Muscle of leg (tissue), 11 donors: ENCODE measurements around the gene ATP1A1. TPM values are rescaled to one million over a fixed set of nuclear protein-coding genes. Genes with fewer than 3 reads are reported as not detected.
A peak's percentile ranks its signal among the peaks of the same experiment; 100 is the strongest.

ENCODE experiments used
- DNase-seq: peaks from one replicate; pipeline ENCODE4 v3.0.0; 2013
- H3K27ac ChIP-seq: one replicate; pipeline ENCODE4 v1.5.1; 2013; ENCODE audit warnings: mild to moderate bottlenecking, low read length, control low read depth
- H3K27me3 ChIP-seq: one replicate; pipeline ENCODE4 v1.6.1; 2013; ENCODE audit warnings: low read length; ENCODE audit not compliant: control insufficient read depth, insufficient read depth
- H3K36me3 ChIP-seq: one replicate; pipeline ENCODE4 v1.6.1; 2013; ENCODE audit warnings: low read length; ENCODE audit not compliant: control insufficient read depth, insufficient read depth
- H3K4me1 ChIP-seq: one replicate; pipeline ENCODE4 v1.6.1; 2013; ENCODE audit warnings: low read length; ENCODE audit not compliant: control insufficient read depth, insufficient read depth
- H3K4me3 ChIP-seq: one replicate; pipeline ENCODE4 v1.5.1; 2013; ENCODE audit warnings: low read length, control low read depth
- H3K9me3 ChIP-seq: replicated peaks from 2 replicates; pipeline ENCODE4 v1.6.1; 2013; ENCODE audit warnings: low read depth, low read length; ENCODE audit not compliant: control insufficient read depth
- WGBS: methylation state at CpG from one replicate; pipeline ENCODE4 v1.1.5; 2013; ENCODE audit warnings: missing lambda C conversion rate; ENCODE audit not compliant: insufficient coverage; 5-methylcytosine and 5-hydroxymethylcytosine counted together
- polyA plus RNA-seq, 8 donors: library from polyadenylated mRNA; unstranded; fragments of 120-200 nt; gene quantifications; one replicate each; pipeline versions ENCODE4 v1.2.1 to v1.2.3, GENCODE V29; 2013; ENCODE audit warnings: inconsistent platforms in 1 of 8, low replicate concordance in 1 of 8; ENCODE audit not compliant: insufficient read length in 8 of 8, insufficient read depth in 1 of 8
- total RNA-seq: library from RNA; stranded (reverse); fragments of 120-200 nt; gene quantifications from one replicate; pipeline ENCODE4 v1.2.4, GENCODE V29; 2013

Gene ATP1A1
- total and polyA plus RNA-seq, 9 donors, result 50.6 to 151 (median 136) TPM

DNA sequence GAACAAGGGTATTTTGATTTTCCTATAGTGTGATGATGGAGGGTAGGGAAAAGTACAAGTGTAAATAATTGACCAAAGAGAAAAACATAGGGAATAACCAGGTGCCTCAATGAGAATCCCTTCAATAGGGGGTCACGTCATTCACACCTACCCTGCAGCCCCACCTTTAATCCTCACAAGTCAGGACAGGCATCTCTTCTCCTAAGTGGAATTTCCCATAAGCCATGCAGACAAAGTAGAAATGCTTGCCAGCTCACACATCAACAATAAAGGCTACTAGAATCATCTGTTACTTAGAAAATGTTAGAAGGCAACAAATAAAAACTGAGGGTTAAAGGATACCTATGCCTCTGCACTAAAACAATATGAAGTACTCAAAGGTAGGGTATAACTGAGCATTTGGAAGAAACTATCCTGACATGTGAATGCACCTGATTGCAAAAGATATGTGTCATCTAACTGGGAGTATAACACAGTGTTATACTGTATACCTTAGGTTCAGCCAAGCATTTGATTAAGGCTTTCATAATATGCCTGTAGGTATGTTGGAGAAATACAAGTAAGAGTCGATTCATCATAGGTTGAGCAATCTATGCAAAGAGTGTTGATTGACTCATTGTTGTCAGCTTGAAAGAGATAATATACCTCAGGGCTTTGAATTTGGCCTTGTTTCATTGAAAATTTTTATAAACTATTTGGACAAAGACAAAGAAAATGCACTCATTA lies 32.4 kb upstream of the ATP1A1 start:
- no peaks in the 10 kb centered on the region for H3K27me3 ChIP-seq
- 60% methylated on average over 1 of the region's 2 CpGs for WGBS
- no peaks in the 10 kb centered on the region for H3K36me3 ChIP-seq
- H3K4me3 ChIP-seq, result no peak overlapping the region
- DNase-seq, result no peak
- H3K9me3 ChIP-seq, result no peaks in the 10 kb centered on the region
- no peak overlapping the region for H3K27ac ChIP-seq
- H3K4me1 ChIP-seq, result peaks cover 2% of the 10 kb centered on the region

DNA sequence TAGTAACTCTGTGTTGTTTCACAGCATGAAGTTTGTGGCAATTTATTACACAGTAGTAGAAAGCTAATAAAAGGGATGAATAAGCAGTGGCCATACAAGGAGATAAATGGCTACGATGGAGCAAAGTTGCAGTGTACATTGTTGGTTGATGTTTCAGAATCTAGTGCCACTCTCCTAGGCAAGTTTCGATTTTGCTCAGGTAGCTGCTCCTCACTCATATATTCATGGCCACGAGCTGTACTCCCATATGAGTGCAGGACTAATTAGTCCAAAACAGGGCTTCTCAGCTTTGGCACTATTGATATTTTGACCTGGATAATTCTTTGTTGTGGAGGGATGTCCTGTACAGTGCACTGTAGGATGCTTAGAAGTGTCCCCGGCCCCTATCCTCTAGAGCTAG lies 30.0 kb upstream of the ATP1A1 start:
- Histone ChIP-seq H3K4me3 (no peak overlapping the region), H3K27ac (no peak overlapping the region), H3K27me3 (no peaks in the 10 kb centered on the region), H3K9me3 (no peaks in the 10 kb centered on the region), H3K4me1 (peaks cover 6% of the 10 kb centered on the region), H3K36me3 (no peaks in the 10 kb centered on the region)
- WGBS, result 100% methylated on average over 1 of the region's 4 CpGs
- DNase-seq, result no peak

GRCh38 chr1:116345011-116345410 lies 28.0 kb upstream of the ATP1A1 start:
- no CpG with 5 or more reads among the region's 1 CpG for WGBS
- DNase-seq, result no peak
- Histone ChIP-seq H3K27ac (no peak overlapping the region), H3K36me3 (no peaks in the 10 kb centered on the region), H3K27me3 (no peaks in the 10 kb centered on the region), H3K9me3 (no peaks in the 10 kb centered on the region), H3K4me1 (peaks cover 6% of the 10 kb centered on the region), H3K4me3 (no peak overlapping the region)

- no peak overlapping the region for H3K27ac ChIP-seq
- no peaks in the 10 kb centered on the region for H3K36me3 ChIP-seq
- H3K9me3 ChIP-seq, result no peaks in the 10 kb centered on the region
- H3K27me3 ChIP-seq, result no peaks in the 10 kb centered on the region
- DNase-seq, result no peak
- 17% methylated on average over 1 of the region's 2 CpGs for WGBS
- peaks cover 6% of the 10 kb centered on the region for H3K4me1 ChIP-seq
- no peak overlapping the region for H3K4me3 ChIP-seq
Observed at GRCh38 chr1:116345843-116346242, 27.2 kb upstream of the ATP1A1 start.

GRCh38 chr1:116346943-116347673 lies 25.9 kb upstream of the ATP1A1 start:
- peaks cover 6% of the 10 kb centered on the region for H3K4me1 ChIP-seq
- no peak overlapping the region for H3K4me3 ChIP-seq
- no peaks in the 10 kb centered on the region for H3K9me3 ChIP-seq
- DNase-seq, result no peak
- no peaks in the 10 kb centered on the region for H3K36me3 ChIP-seq
- 100% methylated on average over 1 of the region's 4 CpGs for WGBS
- peak overlapping the region; percentile 21 for H3K27ac ChIP-seq
- no peaks in the 10 kb centered on the region for H3K27me3 ChIP-seq

GRCh38 chr1:116347696-116348095 lies 25.3 kb upstream of the ATP1A1 start:
- Histone ChIP-seq H3K4me3 (no peak overlapping the region), H3K36me3 (no peaks in the 10 kb centered on the region), H3K4me1 (peaks cover 6% of the 10 kb centered on the region), H3K27me3 (no peaks in the 10 kb centered on the region), H3K9me3 (no peaks in the 10 kb centered on the region), H3K27ac (peak overlapping the region; percentile 21)
- peak; percentile 61 for DNase-seq
- WGBS, result no CpG with 5 or more reads among the region's 2 CpGs

DNA sequence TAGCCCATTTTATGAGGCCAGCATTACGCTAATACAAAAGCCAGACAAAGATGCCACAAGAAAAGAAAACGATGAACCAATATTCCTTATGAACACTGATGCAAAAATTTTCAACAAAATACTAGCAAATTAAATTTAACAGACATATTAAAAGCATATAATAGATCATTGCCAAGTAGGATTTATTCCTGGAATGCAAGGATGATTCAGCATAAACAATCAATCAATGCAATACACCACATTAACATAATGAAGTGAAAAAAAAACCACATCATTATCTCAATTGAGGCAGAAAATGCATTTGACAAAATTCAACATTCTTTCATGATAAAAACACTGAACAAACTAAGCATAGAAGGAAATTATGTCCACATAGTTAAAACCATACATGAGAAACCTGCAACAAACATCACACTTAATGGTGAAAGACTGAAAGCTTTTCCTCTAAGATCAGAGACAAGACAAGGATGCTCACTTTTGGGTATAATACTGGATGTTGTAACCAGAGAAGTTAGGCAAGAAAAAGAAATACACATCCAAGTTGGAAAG lies 22.9 kb upstream of the ATP1A1 start:
- no peaks in the 10 kb centered on the region for H3K27me3 ChIP-seq
- H3K36me3 ChIP-seq, result no peaks in the 10 kb centered on the region
- H3K9me3 ChIP-seq, result no peaks in the 10 kb centered on the region
- no peak for DNase-seq
- no peak overlapping the region for H3K4me3 ChIP-seq
- no peak overlapping the region for H3K27ac ChIP-seq
- peaks cover 4% of the 10 kb centered on the region for H3K4me1 ChIP-seq
- WGBS, result no CpG with 5 or more reads among the region's 2 CpGs

DNA sequence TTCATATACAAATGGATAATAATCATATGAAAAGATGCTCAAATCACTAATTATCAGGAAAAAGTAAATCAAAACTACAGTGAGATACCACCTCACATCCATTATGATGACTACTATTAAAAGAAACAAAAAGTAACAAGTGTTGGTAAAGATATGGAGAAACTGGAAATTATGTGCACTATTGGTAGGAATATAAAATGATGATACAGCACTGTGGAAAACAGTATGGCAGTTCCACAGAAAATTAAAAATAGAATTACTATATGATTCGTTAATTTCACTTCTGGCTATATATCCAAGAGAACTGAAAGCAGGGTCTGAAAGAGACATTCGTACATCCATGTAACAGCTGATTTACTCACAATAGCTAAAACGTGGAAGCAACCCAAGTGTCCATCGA lies 21.1 kb upstream of the ATP1A1 start:
- no CpG with 5 or more reads among the region's 4 CpGs for WGBS
- Histone ChIP-seq H3K36me3 (no peaks in the 10 kb centered on the region), H3K27ac (no peak overlapping the region), H3K4me3 (no peak overlapping the region), H3K9me3 (no peaks in the 10 kb centered on the region), H3K27me3 (no peaks in the 10 kb centered on the region), H3K4me1 (no peaks in the 10 kb centered on the region)
- no peak for DNase-seq

- Histone ChIP-seq H3K36me3 (no peaks in the 10 kb centered on the region), H3K4me1 (no peaks in the 10 kb centered on the region), H3K27me3 (no peaks in the 10 kb centered on the region), H3K27ac (no peak overlapping the region), H3K9me3 (no peaks in the 10 kb centered on the region), H3K4me3 (no peak overlapping the region)
- 67% methylated on average over 1 of the region's 3 CpGs for WGBS
- DNase-seq, result no peak
Observed at GRCh38 chr1:116352349-116352813, 20.7 kb upstream of the ATP1A1 start.

DNA sequence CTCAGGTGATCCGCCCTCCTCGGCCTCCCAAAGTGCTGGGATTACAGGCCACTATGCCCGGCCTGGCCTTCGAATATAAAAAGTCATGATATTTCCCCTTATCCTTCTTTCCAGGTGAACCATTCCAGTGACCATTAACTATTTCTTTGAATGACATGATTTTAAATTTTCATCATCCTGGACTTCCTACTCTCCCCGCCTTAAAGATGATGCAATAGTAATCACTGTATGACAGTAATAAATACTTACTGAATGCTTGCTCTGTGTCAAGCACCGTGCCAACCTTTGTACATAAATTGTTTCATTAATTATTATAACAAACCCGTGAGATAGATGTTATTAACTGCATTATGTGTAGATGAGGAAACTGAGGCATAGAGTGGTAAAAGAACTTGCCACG lies 19.9 kb upstream of the ATP1A1 start:
- Histone ChIP-seq H3K27me3 (no peaks in the 10 kb centered on the region), H3K4me1 (no peaks in the 10 kb centered on the region), H3K4me3 (no peak overlapping the region), H3K9me3 (no peaks in the 10 kb centered on the region), H3K27ac (no peak overlapping the region), H3K36me3 (no peaks in the 10 kb centered on the region)
- WGBS, result 93% methylated on average over 4 of the region's 8 CpGs
- DNase-seq, result no peak
